Suprapubic skin (tissue), 3 donors: ENCODE data around the gene WNT8B.

Experiments
- POLR2A ChIP-seq, 2 donors: fragments of 450-650 bp; IDR thresholded peaks; one replicate each; pipeline ENCODE4 v1.6.1; 2017; ENCODE audit warnings: antibody characterized with exemption in 2 of 2, mild to moderate bottlenecking in 2 of 2, moderate library complexity in 2 of 2
- TF ChIP-seq, protein P1 (sequence below), 2 donors: fragments of 200-600 bp in 1 of 2; fragments of 450-650 bp in 1 of 2; sonication (generic) in 1 of 2; IDR thresholded peaks; one replicate each; pipeline ENCODE4 v1.5.1; 2016 to 2019; ENCODE audit warnings: antibody characterized with exemption in 2 of 2, mild to moderate bottlenecking in 1 of 2, moderate library complexity in 1 of 2

DNA sequence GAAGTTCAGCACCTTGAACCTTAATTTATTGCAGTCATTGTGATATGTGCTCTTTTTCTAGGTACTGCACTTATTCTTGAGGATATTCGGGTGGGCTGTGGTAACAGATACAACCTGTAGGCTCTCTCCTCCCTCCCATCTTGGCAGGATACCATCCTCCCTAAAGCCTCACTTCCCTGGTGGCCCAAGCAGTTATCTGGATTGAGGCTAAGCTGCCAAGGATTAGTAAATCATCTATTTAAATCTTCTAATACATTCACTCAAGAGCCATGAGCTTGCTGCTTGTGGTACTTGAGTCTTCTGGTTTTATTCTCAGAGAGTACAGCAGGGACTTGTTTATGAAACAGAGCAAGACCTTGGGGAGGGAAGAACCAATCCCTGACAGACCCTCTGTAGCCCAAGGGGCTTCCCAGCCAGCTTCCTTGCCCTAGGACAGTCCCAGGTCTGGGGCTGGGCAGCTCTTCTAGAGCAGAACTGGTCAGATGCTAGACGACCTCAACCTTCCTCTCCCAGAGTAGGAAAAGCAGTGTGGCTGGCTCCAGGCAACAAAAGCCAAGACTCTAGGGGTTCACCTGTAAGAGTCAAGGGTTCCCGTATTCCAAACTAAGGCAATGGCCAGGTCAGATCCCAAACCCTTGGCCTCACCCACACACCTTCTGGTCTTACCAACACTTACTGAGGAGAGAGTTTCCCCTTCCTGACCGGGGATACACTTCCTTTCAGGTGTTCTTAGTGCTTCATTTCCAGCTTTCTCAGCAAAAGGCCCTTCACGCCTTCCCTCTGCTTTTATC, 21.3 kb downstream of the WNT8B start:
- TF ChIP-seq, protein P1, sequence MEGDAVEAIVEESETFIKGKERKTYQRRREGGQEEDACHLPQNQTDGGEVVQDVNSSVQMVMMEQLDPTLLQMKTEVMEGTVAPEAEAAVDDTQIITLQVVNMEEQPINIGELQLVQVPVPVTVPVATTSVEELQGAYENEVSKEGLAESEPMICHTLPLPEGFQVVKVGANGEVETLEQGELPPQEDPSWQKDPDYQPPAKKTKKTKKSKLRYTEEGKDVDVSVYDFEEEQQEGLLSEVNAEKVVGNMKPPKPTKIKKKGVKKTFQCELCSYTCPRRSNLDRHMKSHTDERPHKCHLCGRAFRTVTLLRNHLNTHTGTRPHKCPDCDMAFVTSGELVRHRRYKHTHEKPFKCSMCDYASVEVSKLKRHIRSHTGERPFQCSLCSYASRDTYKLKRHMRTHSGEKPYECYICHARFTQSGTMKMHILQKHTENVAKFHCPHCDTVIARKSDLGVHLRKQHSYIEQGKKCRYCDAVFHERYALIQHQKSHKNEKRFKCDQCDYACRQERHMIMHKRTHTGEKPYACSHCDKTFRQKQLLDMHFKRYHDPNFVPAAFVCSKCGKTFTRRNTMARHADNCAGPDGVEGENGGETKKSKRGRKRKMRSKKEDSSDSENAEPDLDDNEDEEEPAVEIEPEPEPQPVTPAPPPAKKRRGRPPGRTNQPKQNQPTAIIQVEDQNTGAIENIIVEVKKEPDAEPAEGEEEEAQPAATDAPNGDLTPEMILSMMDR (IDR thresholded peaks at IDR 0.05): no peak
- no peak for TF ChIP-seq POLR2A (IDR thresholded peaks at IDR 0.05)
